NCI-H82 (cell line): Measurements from ENCODE around the gene SLC16A3.
A peak's percentile ranks its signal among the peaks of the same experiment; 100 is the strongest.
"Not testable (repeated sequence)": the region's sequence is repeated elsewhere in the genome, so short reads cannot be mapped to it uniquely, and the experiment has no call there.

Experiments
- DNase-seq: peaks from one replicate; lab custom pipeline; 2025; lab: John Stamatoyannopoulos, UW

Gene SLC16A3

DNA sequence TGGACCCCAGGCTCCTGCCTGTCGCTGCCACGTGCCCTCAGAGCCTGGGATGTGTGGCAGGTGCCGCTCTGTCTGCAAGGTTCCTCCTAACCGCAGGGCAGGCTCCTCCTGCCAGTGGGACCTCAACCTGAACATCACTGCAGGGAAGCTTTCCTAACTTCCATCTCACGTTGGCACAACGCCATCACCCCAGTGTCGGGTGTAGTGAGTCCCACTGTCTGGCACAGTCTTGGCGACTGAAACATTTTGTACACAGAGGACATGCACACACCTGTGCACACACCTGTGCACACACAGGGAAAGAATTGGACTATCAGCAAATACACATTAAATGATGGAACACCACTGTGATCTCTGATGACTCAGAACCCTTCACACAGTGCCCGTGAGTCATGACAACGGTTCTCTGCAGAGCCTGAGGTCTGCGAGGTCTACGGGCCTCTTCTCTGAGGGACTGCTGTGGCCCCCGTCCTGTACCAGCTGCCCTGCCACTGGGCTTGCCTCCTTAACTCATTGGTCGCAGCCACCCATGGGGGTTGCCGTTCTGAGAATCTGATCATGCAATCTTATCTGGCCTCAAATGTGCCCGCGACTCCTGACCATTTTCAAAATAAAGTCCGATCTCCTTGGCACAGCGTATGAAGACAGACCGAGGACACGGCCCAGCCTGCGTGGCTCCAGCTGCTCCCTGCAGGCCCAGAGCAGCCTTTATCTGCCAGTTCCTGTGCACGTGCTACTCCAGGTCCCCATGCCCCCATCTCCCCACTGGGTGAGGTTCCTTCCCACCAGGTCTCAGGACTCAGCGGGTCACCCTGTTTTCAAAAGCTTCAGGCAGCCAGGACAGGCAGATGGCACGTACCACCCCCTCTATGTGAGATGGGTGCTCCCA lies 23.8 kb upstream of the SLC16A3 start:
- DNase-seq: peak; percentile 31

DNA sequence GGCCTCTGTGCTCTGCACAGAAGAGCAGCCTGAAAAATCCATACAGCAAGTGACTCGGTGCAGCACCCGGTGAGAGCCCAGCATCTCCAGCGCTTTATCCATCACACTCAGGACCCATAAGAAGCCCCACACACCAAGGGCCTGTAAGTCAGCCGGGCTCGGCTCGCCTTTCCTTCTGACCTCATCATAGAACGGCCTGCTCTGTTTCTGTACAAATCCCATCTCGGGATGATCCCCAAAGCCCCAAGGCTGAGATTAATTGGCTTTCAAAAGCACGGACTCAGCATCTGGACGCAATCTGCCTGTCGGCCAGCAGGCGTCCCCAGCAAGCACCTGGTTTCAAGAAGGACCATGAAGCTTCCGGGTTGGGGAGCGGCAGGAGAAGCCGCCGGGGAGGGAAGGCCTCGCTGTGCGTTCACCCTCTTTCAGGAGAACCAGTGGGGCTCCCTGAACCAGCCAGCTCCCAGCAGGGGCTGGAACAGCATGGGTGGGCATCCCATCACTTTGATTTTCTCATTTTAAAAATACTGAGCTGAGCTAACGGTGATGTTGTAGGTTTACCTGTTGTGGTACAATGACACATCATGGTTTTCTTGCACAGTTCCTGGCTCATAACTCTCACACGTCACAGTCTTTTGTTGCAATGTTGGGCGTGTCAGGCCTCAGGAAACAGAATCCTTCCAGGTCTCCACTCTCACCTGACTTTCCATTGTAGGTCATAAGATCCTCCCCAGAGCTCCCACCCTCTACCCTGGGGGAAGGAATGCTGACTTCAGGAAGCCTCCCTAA lies 22.9 kb upstream of the SLC16A3 start:
- peak; percentile 99 for DNase-seq

DNA sequence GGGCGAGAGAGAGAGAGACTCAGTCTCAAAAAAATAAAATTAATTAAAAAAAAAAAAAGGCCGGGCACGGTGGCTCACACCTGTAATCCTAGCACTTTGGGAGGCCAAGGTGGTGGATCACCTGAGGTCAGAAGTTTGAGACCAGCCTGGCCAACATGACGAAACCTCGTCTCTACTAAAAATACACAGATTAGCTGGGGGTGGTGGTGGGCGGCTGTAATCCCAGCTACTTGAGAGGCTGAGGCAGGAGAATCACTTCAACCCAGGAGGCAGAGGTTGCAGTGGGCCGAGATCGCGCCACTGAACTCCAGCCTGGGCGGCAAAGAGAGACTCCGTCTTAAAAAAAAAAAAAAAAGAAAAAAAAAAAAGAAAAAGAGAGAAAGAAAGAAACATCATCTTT lies 18.2 kb upstream of the SLC16A3 start:
- DNase-seq: not testable (repeated sequence)

DNA sequence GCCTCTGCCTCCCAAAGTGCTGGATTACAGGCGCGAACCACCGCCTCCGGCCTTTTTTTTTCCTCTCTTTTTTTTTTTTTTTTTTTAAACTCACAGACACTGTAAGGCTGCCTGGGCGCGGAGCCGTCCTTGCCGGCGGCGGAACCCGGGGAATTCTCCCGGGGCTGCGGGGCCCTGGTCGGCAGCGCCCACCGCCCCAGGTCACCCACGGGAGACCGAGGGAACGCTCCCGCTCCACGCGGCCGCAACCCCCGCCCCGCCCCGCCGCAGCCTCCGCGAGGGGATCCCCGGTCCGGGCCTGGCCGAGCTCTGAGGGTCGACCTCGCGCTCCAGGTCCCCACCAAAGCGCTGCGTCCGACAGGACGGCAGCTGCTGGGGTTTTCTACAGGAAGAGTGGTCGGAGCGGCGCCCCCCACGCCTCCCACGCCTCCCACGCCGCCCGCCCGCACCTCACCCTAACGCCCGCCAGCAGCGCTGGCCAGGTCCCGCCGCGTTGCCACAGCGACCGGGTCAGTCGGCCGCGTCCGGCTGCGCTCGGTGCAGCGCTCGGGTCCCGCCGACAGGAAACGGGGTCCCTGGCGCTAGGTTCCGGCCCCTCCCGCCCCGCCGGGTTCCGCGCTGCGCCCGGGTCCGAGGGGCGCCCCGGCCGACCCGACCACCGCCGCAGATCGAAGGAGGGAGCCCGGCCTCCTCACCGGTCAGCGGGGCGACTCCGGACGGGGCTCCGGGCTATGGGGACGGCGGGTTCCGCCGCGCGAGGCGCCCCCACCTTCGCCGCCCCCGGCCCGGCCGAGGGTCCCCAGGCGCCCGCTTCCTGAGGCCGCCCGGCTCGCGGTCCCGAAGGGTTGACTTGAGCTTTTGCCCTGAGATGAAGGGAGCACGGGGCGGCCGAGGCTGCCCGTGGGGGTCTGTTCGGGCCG lies 16.3 kb upstream of the SLC16A3 start, which contains the start of gene CCDC57:
TSS of gene CCDC57 (minus strand) at position 512 of the 920 bp plus-strand sequence. CDS start 10,898 bp downstream, outside the sequence.
- peak; percentile 87 for DNase-seq

DNA sequence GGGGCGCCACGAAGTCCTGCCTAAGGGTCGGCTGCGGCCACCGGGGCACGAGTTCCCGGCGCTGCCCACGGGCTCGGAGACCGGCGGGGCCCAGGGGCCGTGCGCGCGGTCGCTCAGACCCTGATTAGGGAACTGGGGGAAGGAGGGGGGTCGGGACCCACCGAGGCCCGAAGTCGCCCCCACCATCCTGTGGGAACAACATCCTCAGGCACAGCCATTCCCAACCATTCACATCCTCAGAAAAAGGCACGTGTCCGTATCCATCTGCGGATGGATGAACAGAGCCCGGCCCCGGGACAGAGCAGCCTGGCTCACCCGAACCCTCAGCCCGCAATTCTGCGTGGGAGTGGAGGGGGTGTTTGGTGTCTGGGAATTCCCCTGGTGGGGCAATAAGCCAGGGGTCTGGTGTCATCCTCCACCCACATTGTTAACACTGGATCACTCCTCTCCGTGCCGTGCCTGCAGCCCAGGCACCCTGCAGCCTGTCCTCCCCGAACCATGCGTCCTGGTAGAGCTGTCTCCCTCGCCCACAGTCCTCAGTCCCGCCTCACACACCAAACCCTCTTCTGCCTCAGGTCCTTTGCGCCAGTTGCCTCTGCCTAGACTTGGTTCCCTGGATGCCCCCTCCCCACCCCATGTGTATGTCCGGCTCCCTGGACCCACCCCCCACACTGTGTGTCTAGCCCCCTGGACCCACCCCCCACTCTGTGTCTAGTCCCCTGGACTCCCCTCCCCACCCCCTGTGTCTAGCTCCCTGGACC lies 15.4 kb upstream of the SLC16A3 start:
- peak; percentile 78 for DNase-seq

DNA sequence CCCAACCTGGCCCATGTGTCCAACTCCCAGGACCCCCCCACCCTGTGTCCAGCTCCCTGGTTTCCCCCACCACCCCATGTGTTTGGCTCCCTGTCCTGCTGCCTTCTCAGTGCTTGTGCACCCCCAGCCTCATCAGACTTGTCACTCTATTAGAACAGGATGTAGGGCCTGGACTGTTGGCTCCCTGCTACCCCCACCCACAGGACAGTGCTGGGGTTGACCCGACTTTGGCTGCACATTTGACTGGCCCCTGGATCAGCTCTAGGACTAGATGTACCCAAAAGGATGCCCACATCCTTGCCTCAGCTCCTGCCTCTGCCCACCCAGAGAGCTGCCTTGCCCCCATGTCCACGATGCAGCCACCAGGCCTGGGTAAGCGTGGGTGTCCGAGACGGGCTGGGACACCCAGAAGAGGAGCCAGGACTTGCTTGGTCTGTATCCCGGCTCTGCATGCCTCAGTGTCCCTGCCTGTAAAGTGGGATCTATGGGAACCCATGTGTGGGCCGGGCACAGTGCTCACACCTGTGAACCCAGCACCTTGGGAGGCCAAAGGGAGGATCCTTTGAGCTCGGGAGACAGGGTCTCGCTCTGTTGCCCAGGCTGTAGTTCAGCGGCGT lies 14.7 kb upstream of the SLC16A3 start:
- no peak for DNase-seq

DNA sequence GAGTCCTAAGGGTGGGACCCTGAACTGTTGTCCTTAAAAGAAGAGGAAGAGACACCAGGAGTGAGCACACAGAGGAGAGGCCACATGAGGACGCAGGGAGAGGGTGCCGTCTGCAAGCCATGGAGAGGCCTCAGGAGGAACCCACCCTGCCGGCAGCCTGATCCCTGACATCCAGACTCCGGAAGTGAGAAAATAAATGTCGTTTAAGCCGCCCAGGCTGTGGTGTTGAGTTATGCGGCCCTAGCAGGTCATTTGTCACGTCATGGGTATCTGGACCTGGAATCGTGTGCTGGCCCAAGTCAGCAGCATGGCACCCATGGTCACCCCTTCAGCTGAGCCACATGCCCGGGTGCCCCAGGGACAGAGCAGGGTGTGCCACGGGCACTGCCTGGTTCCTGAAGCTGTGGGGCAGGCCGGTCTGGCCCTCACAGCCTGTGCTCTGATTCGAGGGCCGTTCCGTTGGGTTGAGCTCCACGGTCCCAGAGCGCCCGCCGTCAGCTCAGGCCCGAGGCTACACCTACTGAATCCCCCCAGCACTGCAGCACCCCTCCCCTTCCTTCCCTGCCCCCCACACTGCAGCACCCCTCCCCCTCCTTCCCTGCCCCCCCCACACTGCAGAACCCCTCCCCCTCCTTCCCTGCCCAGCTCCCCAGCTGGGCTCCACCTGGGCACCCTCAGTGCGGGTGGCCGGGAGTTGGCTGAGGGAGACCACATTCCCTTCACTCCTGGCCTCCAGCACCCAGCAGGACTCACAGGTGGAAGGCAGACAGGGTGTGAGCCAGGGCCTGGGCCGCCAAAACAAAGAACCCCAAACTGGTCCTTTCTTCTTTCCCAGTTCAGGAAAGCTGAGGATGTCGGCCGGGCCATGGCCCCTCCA lies 13.5 kb upstream of the SLC16A3 start:
- DNase-seq: peak; percentile 32

DNA sequence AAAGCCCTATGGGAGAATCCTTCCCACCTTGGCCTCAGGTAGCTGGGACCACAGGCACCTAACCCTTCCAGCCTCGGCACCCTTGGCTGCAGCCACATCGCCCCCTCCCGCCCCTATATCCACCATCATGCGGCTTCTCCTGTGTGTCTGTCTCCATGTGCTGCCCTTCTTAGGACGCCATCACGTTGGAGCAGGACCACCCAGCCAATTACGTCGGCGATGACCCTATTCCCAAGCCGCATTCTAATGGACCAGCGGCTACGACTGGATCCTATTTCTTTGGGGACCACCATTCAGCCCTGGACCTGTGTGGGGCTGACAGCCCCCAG lies 12.9 kb upstream of the SLC16A3 start:
- DNase-seq: no peak

DNA sequence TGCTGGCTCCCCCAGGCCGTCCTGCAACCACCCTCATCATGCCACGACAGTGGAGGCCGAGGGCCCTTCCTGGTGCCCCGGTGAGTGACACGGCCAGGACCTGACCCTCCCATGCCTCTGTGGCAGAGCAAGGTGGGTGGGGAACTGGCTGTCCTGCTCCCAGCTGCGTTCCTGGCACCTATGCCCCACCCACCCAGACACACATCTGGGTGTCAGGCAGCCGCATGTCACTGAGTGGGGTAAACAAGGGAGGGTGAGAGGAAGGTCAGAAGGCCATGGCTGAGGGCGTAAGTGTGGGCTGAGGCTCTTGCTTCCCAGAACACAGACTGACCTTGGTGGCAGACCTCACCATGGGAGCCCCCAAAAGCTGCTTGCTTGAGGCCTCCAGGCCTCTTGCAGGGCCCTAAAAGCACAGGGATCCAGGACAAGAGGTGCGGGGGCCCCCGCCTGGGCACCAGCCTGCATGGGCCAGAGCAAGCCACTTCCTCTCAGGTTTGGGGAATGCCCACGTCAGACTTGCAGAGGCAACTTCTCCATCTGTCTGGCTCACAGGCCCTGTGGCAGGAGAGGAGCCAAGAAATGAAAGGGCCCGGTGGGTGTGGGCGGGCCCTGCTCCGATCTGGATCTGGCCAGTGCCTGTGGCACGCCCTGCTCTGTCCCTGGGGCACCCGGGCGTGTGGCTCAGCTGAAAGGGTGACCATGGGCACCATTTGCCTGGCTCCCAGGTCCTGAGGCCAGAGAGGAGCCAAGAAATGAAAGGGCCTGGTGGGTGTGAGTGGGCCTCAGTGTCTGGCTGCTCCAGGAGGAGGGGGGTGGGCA lies 12.3 kb upstream of the SLC16A3 start:
- DNase-seq: no peak

DNA sequence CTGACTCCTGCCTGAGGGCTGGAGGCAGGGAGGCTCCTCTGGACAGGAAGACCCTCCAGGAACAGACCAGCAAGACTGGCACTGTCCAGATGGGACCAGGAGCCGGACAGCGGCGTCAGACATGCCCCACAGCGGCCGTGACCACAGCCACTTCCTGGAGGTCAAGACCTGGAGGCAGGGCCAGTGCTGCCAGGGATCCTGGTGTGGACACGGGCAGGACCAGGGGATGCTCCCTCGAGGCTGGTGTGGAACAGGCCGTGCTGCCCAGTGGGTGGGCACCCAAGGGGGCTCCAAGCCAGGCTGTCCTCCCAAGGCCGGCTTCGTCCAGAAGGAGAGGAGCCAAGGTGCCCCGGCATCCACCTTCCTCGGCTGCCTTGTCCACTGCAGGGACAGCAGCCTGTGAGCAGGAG lies 11.7 kb upstream of the SLC16A3 start:
- DNase-seq: no peak

DNA sequence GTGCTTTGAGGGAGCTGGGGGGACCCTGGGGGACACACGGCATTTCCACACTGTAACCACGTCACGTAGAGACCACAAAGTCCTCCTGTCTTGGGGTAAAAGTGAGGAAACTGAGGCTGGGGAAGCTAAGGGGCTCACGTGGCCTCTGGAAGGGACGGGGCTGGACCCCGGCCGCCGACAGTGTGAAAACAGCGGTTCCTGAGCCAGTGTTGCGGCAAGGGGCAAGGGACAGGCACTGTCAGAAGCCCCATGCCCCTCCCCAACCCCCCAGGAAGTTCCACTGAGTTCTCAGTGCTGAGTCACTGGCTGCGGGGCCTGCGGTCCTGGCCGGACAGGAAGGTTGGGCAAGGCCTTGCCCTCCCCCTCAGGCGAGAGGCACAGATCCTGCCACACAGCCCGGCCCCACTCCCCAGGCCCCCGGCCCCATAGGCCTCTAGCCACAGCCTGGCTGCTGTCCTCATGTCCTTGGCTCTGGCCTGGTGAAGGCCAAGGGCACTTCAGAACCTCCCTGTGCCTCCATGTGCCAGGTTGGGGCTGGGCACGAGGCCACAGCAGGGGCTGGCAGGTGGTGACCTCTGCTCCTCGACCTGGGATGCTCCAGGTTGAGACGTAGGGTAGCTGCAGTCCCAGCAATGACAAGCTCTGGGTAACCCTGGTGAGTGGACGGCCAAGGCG lies 11.2 kb upstream of the SLC16A3 start:
- DNase-seq: no peak

DNA sequence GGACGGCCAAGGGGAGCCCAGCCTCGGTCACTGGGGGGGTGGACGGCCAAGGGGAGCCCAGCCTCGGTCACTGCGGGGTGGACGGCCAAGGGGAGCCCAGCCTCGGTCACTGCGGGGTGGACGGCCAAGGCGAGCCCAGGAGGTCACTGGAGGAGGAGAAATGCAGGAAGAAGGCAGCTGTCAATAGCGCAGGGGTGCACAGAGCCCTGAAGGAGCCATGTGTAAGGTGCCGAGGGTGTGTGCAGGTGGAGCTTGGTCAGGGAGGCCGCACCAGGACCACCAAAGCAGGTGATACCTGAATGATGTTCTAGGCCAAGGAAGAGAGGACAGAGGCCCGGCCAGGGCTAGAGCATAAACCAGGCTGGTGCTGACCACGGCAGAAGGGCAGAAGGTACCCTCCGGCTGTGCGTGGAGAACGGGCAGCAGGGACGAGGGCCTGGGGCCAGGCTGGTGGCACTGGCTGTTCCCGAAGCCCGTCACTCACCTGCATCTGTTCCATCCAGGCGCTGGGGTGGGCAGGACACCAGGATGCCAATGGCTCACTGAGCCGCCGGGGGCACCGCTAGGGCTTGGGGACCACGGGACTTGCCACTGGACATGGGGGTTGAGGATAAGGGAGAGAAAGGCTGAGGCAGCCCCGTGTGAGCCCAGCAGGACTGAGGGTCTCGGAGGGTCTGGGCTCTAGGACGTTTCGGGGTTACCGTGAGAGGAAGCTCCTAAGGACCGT lies 10.3 kb upstream of the SLC16A3 start:
- DNase-seq: no peak

DNA sequence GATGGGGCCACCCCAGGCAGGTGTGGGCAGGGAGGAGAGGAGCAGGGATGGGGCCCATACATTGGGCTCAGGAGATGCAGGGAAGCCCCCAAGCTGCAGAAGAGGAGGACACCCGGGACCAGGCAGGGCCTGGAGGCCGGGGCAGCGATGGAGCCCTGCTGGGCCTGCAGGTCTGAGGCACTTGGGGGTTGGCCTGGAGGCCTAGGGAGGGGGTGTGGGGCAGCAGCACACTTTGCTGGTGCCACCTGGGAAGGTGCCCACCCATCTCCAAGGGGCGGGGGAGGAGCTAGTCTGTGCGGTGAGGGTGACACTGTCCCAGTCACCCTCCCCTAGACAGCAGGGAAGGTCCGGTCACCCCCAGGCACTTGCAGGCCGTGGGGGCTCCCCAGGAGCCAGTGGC lies 9.8 kb upstream of the SLC16A3 start:
- DNase-seq: no peak

DNA sequence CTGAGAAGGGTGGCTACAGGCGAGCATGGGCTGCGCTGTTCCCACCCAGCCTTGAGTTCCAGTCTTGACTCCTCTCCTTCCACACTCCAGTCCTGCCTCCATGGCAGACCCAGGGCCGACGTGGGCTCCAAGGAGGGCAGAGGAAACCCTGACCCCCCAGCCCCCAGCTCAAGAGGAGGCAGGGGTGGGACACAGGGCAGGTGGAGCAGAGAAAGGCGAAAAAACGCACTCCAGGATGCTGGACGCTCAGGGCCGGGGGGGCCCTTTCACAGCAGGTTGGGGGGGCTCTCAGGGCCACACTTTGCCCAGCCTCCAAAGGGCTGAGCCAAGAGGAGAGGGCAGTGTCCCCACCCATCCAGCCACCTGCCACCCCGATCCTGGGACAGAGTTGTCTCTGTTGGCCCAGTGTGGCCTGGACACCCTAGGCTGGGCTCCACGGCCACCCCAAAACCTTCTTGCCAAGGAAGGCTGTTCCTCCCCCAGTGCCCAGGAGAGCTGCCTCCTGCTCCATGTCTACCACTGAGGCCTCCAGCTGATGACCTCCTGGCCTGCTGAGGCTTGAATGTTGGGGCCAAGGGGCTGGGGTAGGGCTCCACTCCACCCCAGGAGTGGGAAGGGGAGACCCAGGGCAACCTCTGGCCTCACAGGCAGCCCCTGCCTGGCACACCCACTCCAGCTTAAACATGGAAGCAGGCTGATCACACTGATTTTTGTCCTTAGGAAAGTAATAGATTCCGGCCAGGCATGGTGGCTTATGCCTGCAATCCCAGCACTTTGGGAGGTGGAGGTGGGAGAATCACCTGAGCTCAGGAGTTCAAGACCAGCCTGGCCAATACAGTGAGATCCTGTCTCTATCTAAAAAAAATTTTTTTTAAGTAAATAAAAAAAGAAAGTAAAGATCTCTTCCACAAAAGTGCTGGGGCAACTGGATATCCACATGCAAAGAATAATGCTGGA lies 8.8 kb upstream of the SLC16A3 start:
- no peak for DNase-seq

DNA sequence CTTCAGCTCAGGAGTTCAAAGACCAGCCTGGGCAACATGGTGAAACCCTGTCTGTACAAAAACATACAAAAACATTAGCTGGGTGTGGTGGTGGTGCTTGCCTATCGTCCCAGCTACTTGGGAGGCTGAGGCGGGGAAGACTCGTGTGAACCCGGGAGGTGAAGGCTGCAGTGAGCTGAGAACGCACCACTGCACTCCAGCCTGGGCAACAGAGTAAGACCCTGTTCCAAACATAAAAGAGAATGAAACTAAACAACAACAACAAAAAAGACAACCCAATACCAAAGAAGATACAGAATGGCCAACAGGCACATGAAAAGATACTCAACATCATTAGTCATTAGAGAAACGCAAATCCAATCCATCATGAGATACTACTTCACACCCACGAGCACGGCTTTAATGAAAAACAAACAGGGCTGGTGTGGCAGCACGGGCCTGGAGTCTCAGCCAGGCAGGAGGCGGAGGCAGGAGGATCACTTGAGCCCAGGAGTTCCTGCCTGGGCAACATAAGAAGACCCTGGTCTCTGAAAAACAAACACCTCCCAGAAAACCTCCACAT lies 7.4 kb upstream of the SLC16A3 start:
- DNase-seq: no peak

DNA sequence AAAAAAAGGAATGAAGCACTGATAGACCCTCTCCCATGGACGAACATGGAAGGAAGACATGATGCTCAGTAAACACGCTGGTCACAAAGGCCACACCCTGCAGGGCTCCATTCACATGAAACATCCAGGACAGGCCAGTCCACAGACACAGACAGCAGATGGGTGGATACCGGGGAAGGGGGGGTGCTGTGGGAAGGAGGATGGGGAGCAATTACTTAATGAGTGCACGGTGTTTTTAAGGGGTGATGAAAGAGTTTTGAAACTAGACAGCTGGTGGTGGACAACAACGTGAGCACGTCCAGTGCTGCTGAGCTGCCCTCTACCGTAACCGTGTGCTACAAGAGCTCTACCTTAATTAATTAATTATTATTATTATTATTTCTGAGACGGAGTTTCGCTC lies 6.0 kb upstream of the SLC16A3 start:
- DNase-seq: no peak
